ENCODE data around the gene ACRV1.

DNA sequence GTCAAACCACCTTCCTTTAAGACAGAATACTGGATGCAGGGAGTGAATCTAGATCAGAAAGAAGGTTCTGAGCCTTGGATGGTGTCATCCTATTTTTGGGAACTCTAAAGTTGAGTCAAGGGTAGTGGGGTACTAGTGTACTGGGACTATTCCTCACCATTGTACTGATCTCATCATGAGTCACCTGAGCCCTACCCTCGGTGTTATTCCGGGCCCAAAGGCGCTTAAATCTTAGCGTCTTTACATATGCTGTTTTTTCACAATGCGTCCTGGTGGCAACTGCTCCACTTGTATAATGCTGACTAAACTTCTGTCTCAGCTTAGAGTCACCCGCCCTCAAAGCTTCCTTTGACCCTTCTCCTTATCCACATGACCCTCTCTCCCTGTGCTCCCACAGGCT, 40.1 kb upstream of the ACRV1 start:
- TF ChIP-seq ZNF114 (CRISPR knock-in tag; IDR thresholded peaks at IDR 0.05) = no peak
- TF ChIP-seq EZH2phosphoT487 (IDR thresholded peaks at IDR 0.05; ENCODE audit: unreplicated experiment) = no peak
- TF ChIP-seq, protein P1, sequence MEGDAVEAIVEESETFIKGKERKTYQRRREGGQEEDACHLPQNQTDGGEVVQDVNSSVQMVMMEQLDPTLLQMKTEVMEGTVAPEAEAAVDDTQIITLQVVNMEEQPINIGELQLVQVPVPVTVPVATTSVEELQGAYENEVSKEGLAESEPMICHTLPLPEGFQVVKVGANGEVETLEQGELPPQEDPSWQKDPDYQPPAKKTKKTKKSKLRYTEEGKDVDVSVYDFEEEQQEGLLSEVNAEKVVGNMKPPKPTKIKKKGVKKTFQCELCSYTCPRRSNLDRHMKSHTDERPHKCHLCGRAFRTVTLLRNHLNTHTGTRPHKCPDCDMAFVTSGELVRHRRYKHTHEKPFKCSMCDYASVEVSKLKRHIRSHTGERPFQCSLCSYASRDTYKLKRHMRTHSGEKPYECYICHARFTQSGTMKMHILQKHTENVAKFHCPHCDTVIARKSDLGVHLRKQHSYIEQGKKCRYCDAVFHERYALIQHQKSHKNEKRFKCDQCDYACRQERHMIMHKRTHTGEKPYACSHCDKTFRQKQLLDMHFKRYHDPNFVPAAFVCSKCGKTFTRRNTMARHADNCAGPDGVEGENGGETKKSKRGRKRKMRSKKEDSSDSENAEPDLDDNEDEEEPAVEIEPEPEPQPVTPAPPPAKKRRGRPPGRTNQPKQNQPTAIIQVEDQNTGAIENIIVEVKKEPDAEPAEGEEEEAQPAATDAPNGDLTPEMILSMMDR (conservative IDR thresholded peaks at IDR 0.05; ENCODE audit: low read depth in 2 of 2) = no peak
- TF ChIP-seq POLR2AphosphoS5 (IDR thresholded peaks at IDR 0.05; ENCODE audit: low read depth) = no peak
- no peak for TF ChIP-seq CREB1 (CRISPR knock-in tag; IDR thresholded peaks at IDR 0.05; ENCODE audit: low read depth)
- TF ChIP-seq EZH2 (IDR thresholded peaks at IDR 0.05; ENCODE audit: low read depth, unreplicated experiment) = no peak
- TF ChIP-seq, protein P2, sequence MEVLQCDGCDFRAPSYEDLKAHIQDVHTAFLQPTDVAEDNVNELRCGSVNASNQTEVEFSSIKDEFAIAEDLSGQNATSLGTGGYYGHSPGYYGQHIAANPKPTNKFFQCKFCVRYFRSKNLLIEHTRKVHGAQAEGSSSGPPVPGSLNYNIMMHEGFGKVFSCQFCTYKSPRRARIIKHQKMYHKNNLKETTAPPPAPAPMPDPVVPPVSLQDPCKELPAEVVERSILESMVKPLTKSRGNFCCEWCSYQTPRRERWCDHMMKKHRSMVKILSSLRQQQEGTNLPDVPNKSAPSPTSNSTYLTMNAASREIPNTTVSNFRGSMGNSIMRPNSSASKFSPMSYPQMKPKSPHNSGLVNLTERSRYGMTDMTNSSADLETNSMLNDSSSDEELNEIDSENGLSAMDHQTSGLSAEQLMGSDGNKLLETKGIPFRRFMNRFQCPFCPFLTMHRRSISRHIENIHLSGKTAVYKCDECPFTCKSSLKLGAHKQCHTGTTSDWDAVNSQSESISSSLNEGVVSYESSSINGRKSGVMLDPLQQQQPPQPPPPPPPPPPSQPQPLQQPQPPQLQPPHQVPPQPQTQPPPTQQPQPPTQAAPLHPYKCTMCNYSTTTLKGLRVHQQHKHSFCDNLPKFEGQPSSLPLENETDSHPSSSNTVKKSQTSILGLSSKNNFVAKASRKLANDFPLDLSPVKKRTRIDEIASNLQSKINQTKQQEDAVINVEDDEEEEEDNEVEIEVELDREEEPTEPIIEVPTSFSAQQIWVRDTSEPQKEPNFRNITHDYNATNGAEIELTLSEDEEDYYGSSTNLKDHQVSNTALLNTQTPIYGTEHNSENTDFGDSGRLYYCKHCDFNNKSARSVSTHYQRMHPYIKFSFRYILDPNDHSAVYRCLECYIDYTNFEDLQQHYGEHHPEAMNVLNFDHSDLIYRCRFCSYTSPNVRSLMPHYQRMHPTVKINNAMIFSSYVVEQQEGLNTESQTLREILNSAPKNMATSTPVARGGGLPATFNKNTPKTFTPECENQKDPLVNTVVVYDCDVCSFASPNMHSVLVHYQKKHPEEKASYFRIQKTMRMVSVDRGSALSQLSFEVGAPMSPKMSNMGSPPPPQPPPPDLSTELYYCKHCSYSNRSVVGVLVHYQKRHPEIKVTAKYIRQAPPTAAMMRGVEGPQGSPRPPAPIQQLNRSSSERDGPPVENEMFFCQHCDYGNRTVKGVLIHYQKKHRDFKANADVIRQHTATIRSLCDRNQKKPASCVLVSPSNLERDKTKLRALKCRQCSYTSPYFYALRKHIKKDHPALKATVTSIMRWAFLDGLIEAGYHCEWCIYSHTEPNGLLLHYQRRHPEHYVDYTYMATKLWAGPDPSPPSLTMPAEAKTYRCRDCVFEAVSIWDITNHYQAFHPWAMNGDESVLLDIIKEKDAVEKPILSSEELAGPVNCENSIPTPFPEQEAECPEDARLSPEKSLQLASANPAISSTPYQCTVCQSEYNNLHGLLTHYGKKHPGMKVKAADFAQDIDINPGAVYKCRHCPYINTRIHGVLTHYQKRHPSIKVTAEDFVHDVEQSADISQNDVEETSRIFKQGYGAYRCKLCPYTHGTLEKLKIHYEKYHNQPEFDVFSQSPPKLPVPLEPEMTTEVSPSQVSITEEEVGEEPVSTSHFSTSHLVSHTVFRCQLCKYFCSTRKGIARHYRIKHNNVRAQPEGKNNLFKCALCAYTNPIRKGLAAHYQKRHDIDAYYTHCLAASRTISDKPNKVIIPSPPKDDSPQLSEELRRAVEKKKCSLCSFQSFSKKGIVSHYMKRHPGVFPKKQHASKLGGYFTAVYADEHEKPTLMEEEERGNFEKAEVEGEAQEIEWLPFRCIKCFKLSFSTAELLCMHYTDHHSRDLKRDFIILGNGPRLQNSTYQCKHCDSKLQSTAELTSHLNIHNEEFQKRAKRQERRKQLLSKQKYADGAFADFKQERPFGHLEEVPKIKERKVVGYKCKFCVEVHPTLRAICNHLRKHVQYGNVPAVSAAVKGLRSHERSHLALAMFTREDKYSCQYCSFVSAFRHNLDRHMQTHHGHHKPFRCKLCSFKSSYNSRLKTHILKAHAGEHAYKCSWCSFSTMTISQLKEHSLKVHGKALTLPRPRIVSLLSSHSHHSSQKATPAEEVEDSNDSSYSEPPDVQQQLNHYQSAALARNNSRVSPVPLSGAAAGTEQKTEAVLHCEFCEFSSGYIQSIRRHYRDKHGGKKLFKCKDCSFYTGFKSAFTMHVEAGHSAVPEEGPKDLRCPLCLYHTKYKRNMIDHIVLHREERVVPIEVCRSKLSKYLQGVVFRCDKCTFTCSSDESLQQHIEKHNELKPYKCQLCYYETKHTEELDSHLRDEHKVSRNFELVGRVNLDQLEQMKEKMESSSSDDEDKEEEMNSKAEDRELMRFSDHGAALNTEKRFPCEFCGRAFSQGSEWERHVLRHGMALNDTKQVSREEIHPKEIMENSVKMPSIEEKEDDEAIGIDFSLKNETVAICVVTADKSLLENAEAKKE (CRISPR knock-in tag; IDR thresholded peaks at IDR 0.05) = no peak
- TF ChIP-seq, protein P3, sequence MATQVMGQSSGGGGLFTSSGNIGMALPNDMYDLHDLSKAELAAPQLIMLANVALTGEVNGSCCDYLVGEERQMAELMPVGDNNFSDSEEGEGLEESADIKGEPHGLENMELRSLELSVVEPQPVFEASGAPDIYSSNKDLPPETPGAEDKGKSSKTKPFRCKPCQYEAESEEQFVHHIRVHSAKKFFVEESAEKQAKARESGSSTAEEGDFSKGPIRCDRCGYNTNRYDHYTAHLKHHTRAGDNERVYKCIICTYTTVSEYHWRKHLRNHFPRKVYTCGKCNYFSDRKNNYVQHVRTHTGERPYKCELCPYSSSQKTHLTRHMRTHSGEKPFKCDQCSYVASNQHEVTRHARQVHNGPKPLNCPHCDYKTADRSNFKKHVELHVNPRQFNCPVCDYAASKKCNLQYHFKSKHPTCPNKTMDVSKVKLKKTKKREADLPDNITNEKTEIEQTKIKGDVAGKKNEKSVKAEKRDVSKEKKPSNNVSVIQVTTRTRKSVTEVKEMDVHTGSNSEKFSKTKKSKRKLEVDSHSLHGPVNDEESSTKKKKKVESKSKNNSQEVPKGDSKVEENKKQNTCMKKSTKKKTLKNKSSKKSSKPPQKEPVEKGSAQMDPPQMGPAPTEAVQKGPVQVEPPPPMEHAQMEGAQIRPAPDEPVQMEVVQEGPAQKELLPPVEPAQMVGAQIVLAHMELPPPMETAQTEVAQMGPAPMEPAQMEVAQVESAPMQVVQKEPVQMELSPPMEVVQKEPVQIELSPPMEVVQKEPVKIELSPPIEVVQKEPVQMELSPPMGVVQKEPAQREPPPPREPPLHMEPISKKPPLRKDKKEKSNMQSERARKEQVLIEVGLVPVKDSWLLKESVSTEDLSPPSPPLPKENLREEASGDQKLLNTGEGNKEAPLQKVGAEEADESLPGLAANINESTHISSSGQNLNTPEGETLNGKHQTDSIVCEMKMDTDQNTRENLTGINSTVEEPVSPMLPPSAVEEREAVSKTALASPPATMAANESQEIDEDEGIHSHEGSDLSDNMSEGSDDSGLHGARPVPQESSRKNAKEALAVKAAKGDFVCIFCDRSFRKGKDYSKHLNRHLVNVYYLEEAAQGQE (IDR thresholded peaks at IDR 0.05; ENCODE audit: unreplicated experiment) = no peak
- TF ChIP-seq NANOG (IDR thresholded peaks at IDR 0.05; ENCODE audit: borderline replicate concordance) = no peak
- TF ChIP-seq, protein P4, sequence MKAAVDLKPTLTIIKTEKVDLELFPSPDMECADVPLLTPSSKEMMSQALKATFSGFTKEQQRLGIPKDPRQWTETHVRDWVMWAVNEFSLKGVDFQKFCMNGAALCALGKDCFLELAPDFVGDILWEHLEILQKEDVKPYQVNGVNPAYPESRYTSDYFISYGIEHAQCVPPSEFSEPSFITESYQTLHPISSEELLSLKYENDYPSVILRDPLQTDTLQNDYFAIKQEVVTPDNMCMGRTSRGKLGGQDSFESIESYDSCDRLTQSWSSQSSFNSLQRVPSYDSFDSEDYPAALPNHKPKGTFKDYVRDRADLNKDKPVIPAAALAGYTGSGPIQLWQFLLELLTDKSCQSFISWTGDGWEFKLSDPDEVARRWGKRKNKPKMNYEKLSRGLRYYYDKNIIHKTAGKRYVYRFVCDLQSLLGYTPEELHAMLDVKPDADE (IDR thresholded peaks at IDR 0.05) = no peak
- TF ChIP-seq JUNB (IDR thresholded peaks at IDR 0.05; ENCODE audit: unreplicated experiment) = no peak
